ENCODE results near the gene TRAPPC3.

Gene TRAPPC3

GRCh38 chr1:36150296-36151133 lies 1.2 kb upstream of the TRAPPC3 start:
- peaks cover 76% of the 10 kb centered on the region for H3K4me1 Mint-ChIP-seq (ENCODE audit: low read depth)
- H3K27ac Mint-ChIP-seq = peak overlapping the region; percentile 99
- H3K4me3 Mint-ChIP-seq = peak overlapping the region; percentile 99
- peak; percentile 78 for DNase-seq
- H3K27me3 Mint-ChIP-seq = no peaks in the 10 kb centered on the region
- H3K36me3 Mint-ChIP-seq (ENCODE audit: low read depth) = peaks cover 23% of the 10 kb centered on the region
- no peaks in the 10 kb centered on the region for H3K9me3 Mint-ChIP-seq

DNA sequence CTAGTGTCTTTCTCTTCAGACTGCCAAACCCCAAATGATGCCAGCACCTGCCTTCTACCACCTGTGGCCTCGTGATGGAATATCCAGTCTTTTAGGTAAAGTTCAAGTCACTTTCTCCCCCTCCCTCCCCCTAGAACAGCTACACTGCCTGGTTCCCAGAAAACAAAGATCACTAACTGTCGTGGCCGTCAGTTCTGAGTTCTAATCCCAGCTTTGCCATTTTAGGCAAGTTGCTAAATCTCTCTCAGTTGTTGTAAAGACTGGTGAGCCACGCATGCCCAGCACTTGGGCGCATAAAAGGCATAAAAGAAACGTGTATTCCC lies 648 bp upstream of the TRAPPC3 start:
- H3K4me3 Mint-ChIP-seq = peak overlapping the region; percentile 99
- H3K4me1 Mint-ChIP-seq (ENCODE audit: low read depth) = peaks cover 75% of the 10 kb centered on the region
- peak overlapping the region; percentile 99 for H3K27ac Mint-ChIP-seq
- H3K27me3 Mint-ChIP-seq = no peaks in the 10 kb centered on the region
- H3K36me3 Mint-ChIP-seq (ENCODE audit: low read depth) = peaks cover 25% of the 10 kb centered on the region
- DNase-seq = no peak
- H3K9me3 Mint-ChIP-seq = no peaks in the 10 kb centered on the region

DNA sequence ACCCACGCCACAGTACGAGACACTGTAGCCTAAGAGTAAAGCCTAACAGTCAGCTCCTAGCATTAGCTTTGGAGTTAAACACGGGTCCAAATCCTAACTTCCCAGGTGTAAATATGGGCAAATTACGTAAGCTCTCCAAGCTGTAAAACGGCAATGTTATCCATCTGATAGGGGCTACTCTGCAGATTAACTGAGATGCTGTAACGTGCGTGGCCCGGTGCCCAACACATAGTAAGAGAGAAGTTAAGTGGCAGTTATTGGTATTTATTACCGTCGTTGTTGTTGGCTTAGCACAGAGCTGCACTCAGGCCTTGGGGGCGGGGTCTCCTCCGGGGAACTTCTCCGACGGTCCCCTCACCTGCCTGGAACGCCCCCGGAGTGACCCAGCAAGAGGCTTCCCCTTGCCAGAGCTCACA lies 457 bp downstream of the TRAPPC3 start:
- H3K36me3 Mint-ChIP-seq (ENCODE audit: low read depth) = peaks cover 27% of the 10 kb centered on the region
- H3K27ac Mint-ChIP-seq = peak overlapping the region; percentile 99
- peak overlapping the region; percentile 99 for H3K4me3 Mint-ChIP-seq
- H3K9me3 Mint-ChIP-seq = no peaks in the 10 kb centered on the region
- no peaks in the 10 kb centered on the region for H3K27me3 Mint-ChIP-seq
- peaks cover 73% of the 10 kb centered on the region for H3K4me1 Mint-ChIP-seq (ENCODE audit: low read depth)
- no peak for DNase-seq

DNA sequence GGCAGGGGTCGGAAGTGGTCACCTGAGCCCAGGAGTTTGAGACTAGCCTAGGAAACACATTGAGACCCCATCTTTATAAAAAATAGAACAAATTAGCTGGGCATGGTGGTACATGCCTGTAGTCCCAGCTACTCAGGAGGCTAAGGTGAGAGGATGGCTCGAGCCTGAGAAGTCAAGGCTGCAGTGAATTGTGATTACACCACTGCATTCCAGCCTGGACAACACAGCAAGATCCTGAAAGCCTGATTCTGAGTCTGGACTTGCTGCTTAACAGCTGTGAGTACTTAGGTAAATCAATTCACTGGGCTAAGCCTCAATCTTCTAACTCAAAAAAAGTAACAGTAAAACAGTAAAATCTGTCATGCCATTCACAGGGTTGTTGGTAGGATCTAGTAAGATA lies 4.9 kb downstream of the TRAPPC3 start:
- Mint-ChIP-seq H3K9me3 (no peaks in the 10 kb centered on the region), H3K27ac (no peak overlapping the region), H3K4me1 (ENCODE audit: low read depth) (peaks cover 64% of the 10 kb centered on the region), H3K4me3 (no peak overlapping the region), H3K36me3 (ENCODE audit: low read depth) (peaks cover 63% of the 10 kb centered on the region), H3K27me3 (no peaks in the 10 kb centered on the region)
- DNase-seq = no peak

GRCh38 chr1:36143424-36143823 lies 5.9 kb downstream of the TRAPPC3 start:
- Mint-ChIP-seq H3K9me3 (no peaks in the 10 kb centered on the region), H3K27me3 (no peaks in the 10 kb centered on the region), H3K4me1 (ENCODE audit: low read depth) (peaks cover 58% of the 10 kb centered on the region), H3K27ac (peak overlapping the region; percentile 60), H3K36me3 (ENCODE audit: low read depth) (peaks cover 62% of the 10 kb centered on the region), H3K4me3 (no peak overlapping the region)
- DNase-seq = no peak

DNA sequence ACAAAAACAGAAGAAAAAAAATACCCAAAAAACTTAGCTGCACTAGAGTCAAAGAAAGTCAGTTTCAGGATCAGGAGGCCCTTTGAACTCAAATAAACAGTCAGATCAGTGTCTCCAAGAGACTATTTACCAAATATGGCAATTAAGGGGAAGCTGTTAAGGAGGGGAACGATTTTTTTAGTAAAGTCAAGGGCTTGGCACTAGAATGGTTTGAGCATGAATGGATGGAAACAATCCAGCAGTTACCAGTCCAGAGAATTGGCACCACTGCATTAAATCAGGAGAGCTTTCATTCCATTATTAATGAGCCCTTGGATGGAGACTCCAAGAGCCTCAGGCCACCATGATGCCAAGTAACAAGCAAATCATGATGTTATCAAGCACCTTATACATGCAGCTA lies 7.2 kb downstream of the TRAPPC3 start:
- H3K4me1 Mint-ChIP-seq (ENCODE audit: low read depth) = peaks cover 49% of the 10 kb centered on the region
- H3K27ac Mint-ChIP-seq = peak overlapping the region; percentile 76
- H3K9me3 Mint-ChIP-seq = no peaks in the 10 kb centered on the region
- H3K36me3 Mint-ChIP-seq (ENCODE audit: low read depth) = peaks cover 66% of the 10 kb centered on the region
- no peak for DNase-seq
- no peaks in the 10 kb centered on the region for H3K27me3 Mint-ChIP-seq
- H3K4me3 Mint-ChIP-seq = no peak overlapping the region

GRCh38 chr1:36139521-36139920 lies 9.8 kb downstream of the TRAPPC3 start:
- no peaks in the 10 kb centered on the region for H3K27me3 Mint-ChIP-seq
- peaks cover 41% of the 10 kb centered on the region for H3K4me1 Mint-ChIP-seq (ENCODE audit: low read depth)
- H3K27ac Mint-ChIP-seq = peak overlapping the region; percentile 84
- peaks cover 67% of the 10 kb centered on the region for H3K36me3 Mint-ChIP-seq (ENCODE audit: low read depth)
- H3K4me3 Mint-ChIP-seq = no peak overlapping the region
- DNase-seq = no peak
- no peaks in the 10 kb centered on the region for H3K9me3 Mint-ChIP-seq

GRCh38 chr1:36137776-36138175 lies 11.5 kb downstream of the TRAPPC3 start:
- DNase-seq = no peak
- Mint-ChIP-seq H3K4me3 (no peak overlapping the region), H3K4me1 (ENCODE audit: low read depth) (peaks cover 30% of the 10 kb centered on the region), H3K36me3 (ENCODE audit: low read depth) (peaks cover 58% of the 10 kb centered on the region), H3K9me3 (no peaks in the 10 kb centered on the region), H3K27ac (peak overlapping the region; percentile 64), H3K27me3 (no peaks in the 10 kb centered on the region)

GRCh38 chr1:36137226-36137625 lies 12.1 kb downstream of the TRAPPC3 start:
- H3K4me1 Mint-ChIP-seq (ENCODE audit: low read depth) = peaks cover 27% of the 10 kb centered on the region

GRCh38 chr1:36136535-36136934 lies 12.8 kb downstream of the TRAPPC3 start:
- H3K4me3 Mint-ChIP-seq = no peak overlapping the region
- peak overlapping the region; percentile 51 for H3K27ac Mint-ChIP-seq
- no peak for DNase-seq
- H3K27me3 Mint-ChIP-seq = no peaks in the 10 kb centered on the region
- H3K4me1 Mint-ChIP-seq (ENCODE audit: low read depth) = peaks cover 22% of the 10 kb centered on the region
- H3K36me3 Mint-ChIP-seq (ENCODE audit: low read depth) = peaks cover 52% of the 10 kb centered on the region
- no peaks in the 10 kb centered on the region for H3K9me3 Mint-ChIP-seq

More at GRCh38 chr1:36137226-36137625, 12.1 kb downstream of the TRAPPC3 start:
- Mint-ChIP-seq H3K4me3 (no peak overlapping the region), H3K36me3 (ENCODE audit: low read depth) (peaks cover 56% of the 10 kb centered on the region), H3K27me3 (no peaks in the 10 kb centered on the region), H3K9me3 (no peaks in the 10 kb centered on the region), H3K27ac (peak overlapping the region; percentile 51)
- no peak for DNase-seq

DNA sequence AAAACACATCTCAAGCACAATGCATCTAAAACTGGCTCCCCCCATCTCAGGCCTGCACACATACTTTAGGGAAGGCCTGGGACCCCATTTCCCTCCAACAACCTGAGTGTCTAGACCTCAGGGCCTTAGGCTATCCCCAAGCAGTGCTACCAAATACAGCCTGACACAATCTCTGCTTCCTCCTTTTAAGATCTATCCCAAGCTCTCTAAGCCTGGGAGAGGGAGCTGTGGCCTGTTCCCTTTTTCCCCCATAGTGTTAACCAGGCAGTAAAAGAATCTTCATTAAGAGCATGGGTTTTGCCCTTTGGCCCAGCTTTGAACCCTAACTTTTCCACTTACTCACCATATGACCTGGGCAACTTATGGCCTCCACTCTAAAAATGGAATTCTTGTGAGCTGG lies 13.5 kb downstream of the TRAPPC3 start:
- Mint-ChIP-seq H3K4me3 (no peak overlapping the region), H3K36me3 (ENCODE audit: low read depth) (peaks cover 45% of the 10 kb centered on the region), H3K27me3 (no peaks in the 10 kb centered on the region), H3K9me3 (no peaks in the 10 kb centered on the region), H3K4me1 (ENCODE audit: low read depth) (peaks cover 14% of the 10 kb centered on the region), H3K27ac (peak overlapping the region; percentile 22)
- no peak for DNase-seq

GRCh38 chr1:36135330-36135667 lies 14.0 kb downstream of the TRAPPC3 start:
- H3K4me1 Mint-ChIP-seq (ENCODE audit: low read depth) = peaks cover 9% of the 10 kb centered on the region
- no peak for DNase-seq
- H3K27me3 Mint-ChIP-seq = no peaks in the 10 kb centered on the region
- peaks cover 40% of the 10 kb centered on the region for H3K36me3 Mint-ChIP-seq (ENCODE audit: low read depth)
- no peaks in the 10 kb centered on the region for H3K9me3 Mint-ChIP-seq
- peak overlapping the region; percentile 23 for H3K27ac Mint-ChIP-seq
- H3K4me3 Mint-ChIP-seq = no peak overlapping the region

GRCh38 chr1:36134505-36135329 lies 14.6 kb downstream of the TRAPPC3 start:
- peak; percentile 45 for DNase-seq
- Mint-ChIP-seq H3K36me3 (ENCODE audit: low read depth) (peaks cover 34% of the 10 kb centered on the region), H3K27ac (peak overlapping the region; percentile 23), H3K27me3 (no peaks in the 10 kb centered on the region), H3K4me3 (no peak overlapping the region), H3K9me3 (no peaks in the 10 kb centered on the region), H3K4me1 (ENCODE audit: low read depth) (peaks cover 7% of the 10 kb centered on the region)

DNA sequence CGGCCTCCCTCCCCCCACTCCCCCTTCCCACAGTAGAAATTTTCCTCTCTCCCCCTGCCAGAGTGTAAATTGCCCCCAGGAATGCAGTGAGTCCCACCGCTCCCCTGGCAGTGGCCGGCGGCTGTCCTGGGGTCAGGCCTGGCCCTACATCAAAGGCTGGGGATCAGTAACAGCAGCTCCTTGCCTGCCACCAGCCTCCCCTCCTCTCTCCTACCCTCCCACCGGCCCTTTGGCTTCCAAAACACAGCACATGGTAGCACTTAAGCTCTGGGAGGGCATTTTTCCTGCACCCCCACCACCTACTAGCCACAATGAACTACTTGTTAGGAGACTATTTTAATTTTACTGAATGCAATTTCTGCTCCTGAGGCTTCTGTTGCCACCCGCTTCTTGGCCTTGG lies 15.3 kb downstream of the TRAPPC3 start:
- peaks cover 28% of the 10 kb centered on the region for H3K36me3 Mint-ChIP-seq (ENCODE audit: low read depth)
- no peak overlapping the region for H3K4me3 Mint-ChIP-seq
- DNase-seq = no peak
- no peaks in the 10 kb centered on the region for H3K27me3 Mint-ChIP-seq
- H3K27ac Mint-ChIP-seq = no peak overlapping the region
- no peaks in the 10 kb centered on the region for H3K9me3 Mint-ChIP-seq
- H3K4me1 Mint-ChIP-seq (ENCODE audit: low read depth) = peaks cover 7% of the 10 kb centered on the region

DNA sequence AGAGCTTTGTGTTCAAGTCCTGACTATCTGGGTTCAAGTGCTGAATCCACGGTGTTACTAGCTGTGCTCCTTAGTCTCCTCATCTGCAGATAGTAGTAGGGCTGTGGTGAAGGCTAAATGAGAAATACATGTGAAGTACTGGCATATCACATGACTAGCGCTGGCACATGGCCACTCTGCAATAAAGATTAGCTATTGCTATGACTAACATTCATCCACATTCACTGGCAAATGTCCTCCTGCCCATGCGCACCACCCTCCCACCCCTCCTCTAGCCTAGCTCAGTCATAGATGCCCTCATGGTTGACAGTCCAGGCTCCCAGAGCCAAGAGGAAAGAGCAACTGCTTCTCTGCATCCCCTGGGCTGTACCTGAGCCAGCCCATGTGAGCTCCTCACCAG lies 15.8 kb downstream of the TRAPPC3 start:
- H3K9me3 Mint-ChIP-seq = no peaks in the 10 kb centered on the region
- peaks cover 7% of the 10 kb centered on the region for H3K4me1 Mint-ChIP-seq (ENCODE audit: low read depth)
- H3K27ac Mint-ChIP-seq = no peak overlapping the region
- peaks cover 24% of the 10 kb centered on the region for H3K36me3 Mint-ChIP-seq (ENCODE audit: low read depth)
- no peak for DNase-seq
- H3K4me3 Mint-ChIP-seq = no peak overlapping the region
- no peaks in the 10 kb centered on the region for H3K27me3 Mint-ChIP-seq

Measured in activated T-cell treated with anti-CD3 and anti-CD28 coated beads, Interleukin-2, amount 50 U/mL, for 24 hours (primary cell).